Measurements from ENCODE around the gene SAC3D1. TPM values are rescaled to one million over a fixed set of nuclear protein-coding genes. Genes with fewer than 3 reads are reported as not detected.
"Not testable (repeated sequence)": the region's sequence is repeated elsewhere in the genome, so short reads cannot be mapped to it uniquely, and the experiment has no call there.

SAC3D1 gene
- total RNA-seq (2014; rRNA removed; shearing (Covaris generic)), result 35.8 and 69.9 TPM in 2 replicates

DNA sequence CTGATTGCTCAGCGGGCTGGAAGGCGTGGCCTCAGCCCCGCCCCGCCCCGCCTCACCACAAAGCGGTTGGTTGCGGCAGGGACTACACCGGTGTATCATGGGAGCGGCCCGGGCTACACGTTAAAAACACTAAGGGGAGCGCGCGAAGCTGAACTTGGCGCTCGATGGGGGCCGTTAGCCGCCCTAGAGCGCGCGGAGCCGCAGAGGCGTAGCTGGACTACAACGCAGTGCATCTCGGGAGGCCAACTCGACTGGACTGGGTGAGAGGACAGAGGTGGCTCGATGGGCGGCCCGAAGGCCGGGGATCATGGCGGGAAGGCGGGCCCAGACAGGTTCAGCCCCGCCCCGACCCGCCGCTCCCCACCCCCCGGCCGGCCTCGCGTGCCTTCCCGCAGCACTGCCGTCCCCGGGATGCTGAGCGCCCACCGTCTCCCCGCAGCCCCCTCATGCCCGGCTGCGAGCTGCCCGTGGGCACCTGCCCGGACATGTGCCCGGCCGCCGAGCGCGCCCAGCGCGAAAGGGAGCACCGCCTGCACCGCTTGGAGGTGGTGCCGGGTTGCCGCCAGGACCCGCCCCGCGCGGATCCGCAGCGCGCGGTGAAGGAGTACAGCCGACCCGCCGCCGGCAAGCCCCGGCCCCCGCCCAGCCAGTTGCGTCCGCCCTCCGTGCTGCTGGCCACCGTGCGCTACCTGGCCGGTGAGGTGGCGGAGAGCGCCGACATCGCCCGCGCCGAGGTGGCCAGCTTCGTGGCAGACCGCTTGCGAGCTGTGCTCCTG lies at the start of gene SAC3D1:
Gene SAC3D1, plus strand, starts transcription at position 364 of the 776 bp plus-strand sequence. Its CDS starts 83 bp downstream, at position 447.
- DNase-seq (ENCODE audit: low read depth in 1 of 2, low spot score in 2 of 2), result peak; percentile 99 to 100
- Histone ChIP-seq H3K27me3 (replicated peaks) (no peaks in the 10 kb centered on the region), H3K4me1 (replicated peaks) (peaks cover 28% of the 10 kb centered on the region), H3K9me3 (replicated peaks) (peaks cover 5% of the 10 kb centered on the region), H3K27ac (peak within 1 kb of the TSS; percentile 58), H3K36me3 (peaks cover 74% of the 10 kb centered on the region), H3K4me3 (peak within 1 kb of the TSS; percentile 93)

DNA sequence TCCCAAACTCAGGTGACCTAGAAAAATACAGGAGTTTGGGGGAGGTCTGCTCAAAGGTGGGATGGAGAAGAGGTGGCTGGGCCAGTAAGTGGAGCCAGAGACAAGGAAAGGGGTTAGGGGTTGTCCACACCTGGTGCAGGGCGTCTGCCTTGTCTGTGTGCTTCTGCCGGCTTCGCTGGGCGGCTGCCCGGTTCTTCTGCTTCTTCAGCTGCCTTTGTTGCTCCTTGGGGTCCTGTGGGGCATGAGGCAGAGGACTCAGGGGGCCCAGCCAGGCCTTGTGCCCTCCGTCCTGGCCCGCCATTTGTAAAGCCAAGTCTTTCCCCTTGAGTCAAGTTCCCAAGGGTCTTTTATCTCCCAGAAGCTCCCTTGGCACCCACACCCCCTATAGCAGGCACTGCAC lies 46.7 kb upstream of the SAC3D1 start:
- H3K27ac ChIP-seq, result no peak overlapping the region
- H3K4me3 ChIP-seq, result no peak overlapping the region
- H3K4me1 ChIP-seq (replicated peaks), result peaks cover 21% of the 10 kb centered on the region
- no peaks in the 10 kb centered on the region for H3K36me3 ChIP-seq
- no peak for DNase-seq (ENCODE audit: low read depth in 1 of 2, low spot score in 2 of 2)
- H3K27me3 ChIP-seq (replicated peaks), result no peaks in the 10 kb centered on the region
- no peaks in the 10 kb centered on the region for H3K9me3 ChIP-seq (replicated peaks)

GRCh38 chr11:64996327-64996709 lies 44.7 kb upstream of the SAC3D1 start:
- H3K27me3 ChIP-seq (replicated peaks), result no peaks in the 10 kb centered on the region
- H3K9me3 ChIP-seq (replicated peaks), result no peaks in the 10 kb centered on the region
- H3K4me3 ChIP-seq, result no peak overlapping the region
- DNase-seq (ENCODE audit: low read depth in 1 of 2, low spot score in 2 of 2), result no peak
- no peaks in the 10 kb centered on the region for H3K36me3 ChIP-seq
- peaks cover 10% of the 10 kb centered on the region for H3K4me1 ChIP-seq (replicated peaks)
- H3K27ac ChIP-seq, result no peak overlapping the region

GRCh38 chr11:64996710-64997380 lies 44.2 kb upstream of the SAC3D1 start, which contains the start of gene BATF2:
BATF2 (minus strand) TSS chr11:64996971; CDS start chr11:64996914, 57 bp downstream.
- no peak within 1 kb of the TSS for H3K4me3 ChIP-seq
- no peaks in the 10 kb centered on the region for H3K36me3 ChIP-seq
- peaks cover 10% of the 10 kb centered on the region for H3K4me1 ChIP-seq (replicated peaks)
- H3K9me3 ChIP-seq (replicated peaks), result no peaks in the 10 kb centered on the region
- peak; percentile 49 to 77 for DNase-seq (ENCODE audit: low read depth in 1 of 2, low spot score in 2 of 2)
- no peaks in the 10 kb centered on the region for H3K27me3 ChIP-seq (replicated peaks)
- H3K27ac ChIP-seq, result no peak within 1 kb of the TSS

DNA sequence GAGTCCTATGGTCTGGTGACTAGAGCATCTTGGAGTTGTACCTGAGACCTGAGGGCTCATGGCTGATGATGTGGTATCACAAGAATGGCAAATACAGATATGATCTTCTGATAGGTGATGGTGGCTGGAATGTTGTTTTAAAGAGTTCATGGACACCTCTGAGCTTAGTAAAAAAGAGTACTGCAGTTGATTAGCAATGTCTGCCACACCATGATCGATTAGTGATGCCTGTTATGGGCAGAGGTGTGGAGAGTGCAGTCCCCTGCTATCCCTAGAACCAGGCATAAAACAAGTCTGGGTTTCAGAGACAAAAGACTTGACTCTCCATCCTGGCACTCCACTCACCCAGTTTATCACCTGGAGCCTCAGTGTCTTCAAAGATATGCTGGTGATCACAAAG lies 42.9 kb upstream of the SAC3D1 start:
- H3K36me3 ChIP-seq, result no peaks in the 10 kb centered on the region
- no peaks in the 10 kb centered on the region for H3K9me3 ChIP-seq (replicated peaks)
- no peaks in the 10 kb centered on the region for H3K27me3 ChIP-seq (replicated peaks)
- no peak for DNase-seq (ENCODE audit: low read depth in 1 of 2, low spot score in 2 of 2)
- no peak overlapping the region for H3K4me3 ChIP-seq
- H3K27ac ChIP-seq, result no peak overlapping the region
- peaks cover 10% of the 10 kb centered on the region for H3K4me1 ChIP-seq (replicated peaks)

DNA sequence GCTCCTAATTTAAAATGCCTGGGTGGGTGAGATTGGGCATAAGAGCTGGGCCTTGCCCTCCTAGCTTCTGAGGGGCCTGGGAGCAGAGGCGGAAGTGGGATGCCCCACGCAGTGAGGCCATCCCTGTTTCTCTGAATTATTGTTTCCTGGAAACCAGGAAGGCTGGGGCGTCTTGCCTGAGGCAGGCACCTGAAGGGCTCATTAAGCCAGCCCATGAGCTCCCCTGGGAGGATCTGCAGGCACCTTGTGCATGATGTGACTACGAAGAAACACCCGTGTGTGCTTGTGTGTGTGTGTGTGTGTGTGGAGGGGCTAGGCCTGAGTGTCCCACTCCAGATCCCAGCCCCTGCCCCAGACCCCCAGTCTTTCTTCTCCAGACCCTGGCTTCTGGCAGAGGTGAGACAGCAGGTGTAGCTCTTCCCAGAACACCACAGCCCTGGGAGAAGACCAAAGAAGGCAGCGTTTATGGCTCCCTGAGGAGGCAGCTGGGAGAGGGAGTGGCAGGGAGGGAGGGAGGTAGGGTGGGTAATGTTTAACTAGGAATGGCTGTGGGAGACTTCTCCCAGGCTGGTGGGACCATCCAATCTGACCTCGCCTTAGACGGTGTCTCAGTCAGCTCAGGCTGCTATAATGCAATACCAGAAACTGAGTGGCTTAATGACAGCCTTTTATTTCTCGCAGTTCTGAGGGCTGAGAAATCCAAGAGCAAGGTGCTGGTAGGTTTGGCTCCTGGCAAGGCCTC lies 42.1 kb upstream of the SAC3D1 start:
- H3K4me3 ChIP-seq, result no peak overlapping the region
- DNase-seq (ENCODE audit: low read depth in 1 of 2, low spot score in 2 of 2), result no peak
- H3K4me1 ChIP-seq (replicated peaks), result peaks cover 10% of the 10 kb centered on the region
- no peak overlapping the region for H3K27ac ChIP-seq
- H3K36me3 ChIP-seq, result no peaks in the 10 kb centered on the region
- H3K9me3 ChIP-seq (replicated peaks), result no peaks in the 10 kb centered on the region
- H3K27me3 ChIP-seq (replicated peaks), result no peaks in the 10 kb centered on the region

DNA sequence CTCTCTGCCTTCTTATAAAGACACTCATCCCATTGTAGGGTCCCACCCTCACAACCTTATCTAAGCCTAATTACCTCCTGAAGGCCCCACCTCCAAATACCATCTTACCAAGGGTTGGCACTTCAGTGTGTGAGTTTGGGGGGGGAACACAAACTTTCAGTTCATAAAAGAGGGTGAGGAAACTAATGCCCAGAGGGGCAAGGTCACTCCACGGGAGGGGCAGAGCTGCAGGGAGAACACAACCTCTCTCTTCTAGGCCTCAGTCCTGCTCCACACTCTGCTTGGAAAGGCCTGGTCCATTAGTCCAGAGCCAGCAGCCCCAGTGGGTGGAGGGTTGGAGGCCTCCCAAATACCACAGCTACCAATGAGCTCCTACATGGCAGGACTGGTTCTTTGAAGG lies 41.5 kb upstream of the SAC3D1 start:
- peaks cover 10% of the 10 kb centered on the region for H3K4me1 ChIP-seq (replicated peaks)
- no peaks in the 10 kb centered on the region for H3K9me3 ChIP-seq (replicated peaks)
- no peaks in the 10 kb centered on the region for H3K27me3 ChIP-seq (replicated peaks)
- no peak for DNase-seq (ENCODE audit: low read depth in 1 of 2, low spot score in 2 of 2)
- H3K4me3 ChIP-seq, result no peak overlapping the region
- no peaks in the 10 kb centered on the region for H3K36me3 ChIP-seq
- H3K27ac ChIP-seq, result no peak overlapping the region

DNA sequence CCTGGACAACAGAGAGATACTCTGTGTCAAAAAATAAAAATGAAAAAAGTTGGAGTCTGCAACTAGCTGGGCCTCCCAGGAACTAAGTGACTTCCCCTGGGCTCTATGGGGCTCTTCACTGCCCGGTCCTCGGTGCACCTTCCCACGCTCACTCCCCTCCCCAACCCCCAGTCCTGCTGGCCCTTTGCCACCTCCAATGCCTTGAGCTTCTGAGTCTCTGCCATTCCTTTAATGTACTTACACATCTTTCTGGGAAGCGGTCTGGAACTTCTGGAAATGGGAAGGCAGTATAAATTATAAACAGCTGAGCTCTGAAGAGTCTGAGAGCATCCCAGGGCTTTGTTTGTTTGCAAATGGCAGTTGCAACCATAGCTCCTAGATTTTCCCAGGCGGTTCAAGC lies 38.3 kb upstream of the SAC3D1 start:
- no peaks in the 10 kb centered on the region for H3K27me3 ChIP-seq (replicated peaks)

GRCh38 chr11:65003282-65003681 lies 37.7 kb upstream of the SAC3D1 start:
- Histone ChIP-seq H3K27me3 (replicated peaks) (no peaks in the 10 kb centered on the region), H3K36me3 (no peaks in the 10 kb centered on the region), H3K4me3 (no peak overlapping the region), H3K9me3 (replicated peaks) (no peaks in the 10 kb centered on the region), H3K4me1 (replicated peaks) (peaks cover 17% of the 10 kb centered on the region), H3K27ac (no peak overlapping the region)
- no peak for DNase-seq (ENCODE audit: low read depth in 1 of 2, low spot score in 2 of 2)

More for the DNA sequence above, 38.3 kb upstream of the SAC3D1 start:
- no peak overlapping the region for H3K27ac ChIP-seq
- no peaks in the 10 kb centered on the region for H3K36me3 ChIP-seq
- H3K4me3 ChIP-seq, result no peak overlapping the region
- DNase-seq (ENCODE audit: low read depth in 1 of 2, low spot score in 2 of 2), result no peak
- H3K9me3 ChIP-seq (replicated peaks), result no peaks in the 10 kb centered on the region
- H3K4me1 ChIP-seq (replicated peaks), result peaks cover 16% of the 10 kb centered on the region

GRCh38 chr11:65003968-65004367 lies 37.0 kb upstream of the SAC3D1 start:
- not testable (repeated sequence) for H3K27ac ChIP-seq; DNase-seq (ENCODE audit: low read depth in 1 of 2, low spot score in 2 of 2); H3K4me3 ChIP-seq; H3K36me3 ChIP-seq; H3K27me3 ChIP-seq (replicated peaks); H3K9me3 ChIP-seq (replicated peaks)
- peaks cover 17% of the 10 kb centered on the region for H3K4me1 ChIP-seq (replicated peaks)

DNA sequence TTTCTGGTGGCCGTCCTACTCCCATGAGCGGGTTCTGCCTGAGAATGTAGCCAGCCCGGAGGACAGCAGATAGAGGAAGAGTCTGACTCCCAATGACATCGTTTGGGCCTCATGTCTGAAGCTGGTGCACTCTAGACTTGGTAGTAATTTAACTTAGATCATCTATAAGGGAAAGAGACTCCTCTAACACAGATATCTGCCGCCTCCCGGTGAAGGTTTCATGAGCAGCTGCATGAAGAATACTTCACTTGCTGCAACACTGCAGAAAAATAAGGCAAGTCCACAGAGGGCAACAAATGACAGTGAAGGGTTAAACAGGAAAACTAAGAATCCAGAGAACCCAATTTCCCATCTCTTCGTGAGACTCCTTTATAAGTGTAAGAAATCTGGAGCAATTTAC lies 33.0 kb upstream of the SAC3D1 start:
- Histone ChIP-seq H3K9me3 (replicated peaks) (no peaks in the 10 kb centered on the region), H3K36me3 (no peaks in the 10 kb centered on the region), H3K27ac (no peak overlapping the region), H3K4me3 (no peak overlapping the region), H3K4me1 (replicated peaks) (peaks cover 20% of the 10 kb centered on the region), H3K27me3 (replicated peaks) (no peaks in the 10 kb centered on the region)
- DNase-seq (ENCODE audit: low read depth in 1 of 2, low spot score in 2 of 2), result no peak

- no peak overlapping the region for H3K4me3 ChIP-seq
- no peak for DNase-seq (ENCODE audit: low read depth in 1 of 2, low spot score in 2 of 2)
- no peaks in the 10 kb centered on the region for H3K9me3 ChIP-seq (replicated peaks)
- H3K36me3 ChIP-seq, result no peaks in the 10 kb centered on the region
- no peaks in the 10 kb centered on the region for H3K27me3 ChIP-seq (replicated peaks)
- H3K27ac ChIP-seq, result no peak overlapping the region
- peaks cover 29% of the 10 kb centered on the region for H3K4me1 ChIP-seq (replicated peaks)
These were observed 32.1 kb upstream of the SAC3D1 start for GRCh38 chr11:65008873-65009272.

DNA sequence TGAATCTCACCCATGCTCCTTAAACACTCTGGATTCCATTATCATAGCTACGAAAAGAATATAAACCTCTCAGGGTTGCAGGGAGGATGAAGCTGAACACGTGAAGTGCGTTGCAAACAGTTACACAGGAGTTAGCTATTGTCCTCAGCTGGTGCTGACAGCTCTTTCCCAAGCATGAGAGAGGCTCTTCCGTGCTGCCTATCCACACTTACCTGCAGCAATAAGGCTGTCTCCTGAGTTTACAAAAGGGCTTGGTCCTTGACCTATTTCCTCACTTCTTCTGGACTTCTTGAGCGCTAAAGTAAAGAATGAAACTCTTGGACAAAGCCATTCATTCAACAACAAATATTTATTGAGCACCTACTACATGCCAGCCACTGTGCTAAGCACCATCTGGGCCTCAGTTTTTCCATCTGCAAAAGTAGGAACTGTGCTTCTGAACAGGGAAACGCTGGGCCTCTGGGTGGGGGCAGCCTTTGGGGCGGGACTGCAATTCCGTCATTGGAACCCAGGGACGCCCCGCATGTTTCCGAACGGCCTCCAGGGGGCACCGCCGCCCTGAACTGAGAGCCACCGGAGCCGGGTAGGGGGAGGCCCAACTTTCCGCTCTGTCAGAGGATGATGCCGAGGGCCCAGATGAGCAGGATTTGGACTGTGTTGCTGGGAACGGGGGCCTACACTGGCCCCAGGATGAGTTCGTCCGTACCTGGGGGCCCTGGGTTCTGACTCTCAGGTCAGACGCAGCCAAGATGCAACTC lies 27.7 kb upstream of the SAC3D1 start:
- H3K9me3 ChIP-seq (replicated peaks), result no peaks in the 10 kb centered on the region
- peaks cover 22% of the 10 kb centered on the region for H3K4me1 ChIP-seq (replicated peaks)
- peak overlapping the region; percentile 92 for H3K27ac ChIP-seq
- peak overlapping the region; percentile 74 for H3K4me3 ChIP-seq
- peaks cover 10% of the 10 kb centered on the region for H3K36me3 ChIP-seq
- DNase-seq (ENCODE audit: low read depth in 1 of 2, low spot score in 2 of 2), result peak; percentile 97
- no peaks in the 10 kb centered on the region for H3K27me3 ChIP-seq (replicated peaks)
